Forelimb muscle (tissue), 1 donor: ENCODE results near the gene RNF44. TPM values are rescaled to one million over a fixed set of nuclear protein-coding genes. Genes with fewer than 3 reads are reported as not detected.
"Not testable (repeated sequence)": the region's sequence is repeated elsewhere in the genome, so short reads cannot be mapped to it uniquely, and the experiment has no call there.

Experiments
- DNase-seq: peaks from one replicate; pipeline ENCODE4 v3.0.0-alpha.2; 2013; ENCODE audit warnings: low read depth
- polyA plus RNA-seq: library from polyadenylated mRNA; unstranded; fragments of 120-200 nt; gene quantifications from one replicate; pipeline ENCODE4 v1.2.1, GENCODE V29; 2013; ENCODE audit not compliant: insufficient read length

The RNF44 gene
- polyA plus RNA-seq, 1 donor, result 32.6 TPM

DNA sequence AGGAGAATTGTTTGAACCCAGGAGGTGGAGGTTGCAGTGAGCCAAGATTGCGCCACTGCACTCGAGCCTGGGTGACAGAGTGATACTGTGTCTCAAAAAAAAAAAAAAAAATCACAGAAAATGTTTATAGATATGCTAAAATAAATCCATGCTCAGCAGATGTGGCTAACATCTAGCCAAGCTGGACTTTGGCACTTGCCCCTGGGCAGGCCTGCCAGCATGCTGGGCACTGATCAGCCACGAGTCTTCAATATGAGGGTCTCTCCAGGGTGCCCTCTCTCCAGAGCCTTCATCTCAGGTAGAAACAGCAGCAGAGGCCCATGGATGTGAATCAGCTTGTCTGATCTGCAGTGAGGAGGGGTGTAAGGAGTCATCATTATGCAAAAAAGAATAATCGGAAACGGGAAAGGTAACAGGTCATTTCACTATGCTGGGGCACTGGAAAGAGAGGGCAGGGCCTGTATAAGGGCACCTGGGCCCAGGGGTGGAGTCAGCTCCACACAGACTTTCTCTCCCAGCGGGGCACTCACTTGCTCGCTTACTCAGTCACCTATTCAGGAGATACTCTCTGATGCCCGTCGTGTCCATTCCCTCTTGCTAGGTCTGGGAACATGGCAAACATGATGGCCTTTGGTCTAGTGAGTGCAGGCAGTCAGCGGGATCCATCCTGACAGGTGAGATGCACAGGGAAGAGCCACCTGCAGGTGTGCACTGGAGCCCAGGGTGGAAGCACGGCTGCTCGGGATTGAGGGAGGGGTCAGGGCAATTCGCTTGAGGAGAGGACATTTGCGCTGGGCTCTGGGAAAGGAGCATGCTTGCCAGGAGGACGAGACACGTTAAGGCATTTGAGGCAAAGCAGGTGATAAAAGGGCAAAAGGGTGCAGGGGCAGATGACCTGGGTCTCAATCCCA is 17.1 kb downstream of the RNF44 start:
- no peak for DNase-seq

GRCh38 chr5:176517053-176517661 is 20.0 kb downstream of the RNF44 start:
- no peak for DNase-seq

DNA sequence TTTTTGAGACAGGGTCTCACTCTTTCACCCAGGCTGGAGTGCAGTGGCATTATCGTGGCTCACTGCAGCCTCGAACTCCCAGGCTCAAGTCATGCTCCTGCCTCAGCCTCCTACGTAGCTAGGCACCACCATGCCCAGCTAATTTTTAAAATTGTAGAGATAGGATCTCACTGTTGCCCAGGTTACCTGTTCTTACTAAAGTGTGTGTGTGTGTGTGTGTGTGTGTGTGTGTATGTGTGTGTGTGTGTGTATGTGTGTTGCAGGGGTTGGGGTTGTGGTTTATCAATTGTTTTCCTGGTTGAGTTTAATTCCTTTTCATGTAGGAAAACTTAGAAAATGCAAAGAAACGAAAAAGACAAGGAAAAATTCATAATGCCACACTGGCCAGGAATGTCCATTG is 21.8 kb downstream of the RNF44 start:
- no peak for DNase-seq

DNA sequence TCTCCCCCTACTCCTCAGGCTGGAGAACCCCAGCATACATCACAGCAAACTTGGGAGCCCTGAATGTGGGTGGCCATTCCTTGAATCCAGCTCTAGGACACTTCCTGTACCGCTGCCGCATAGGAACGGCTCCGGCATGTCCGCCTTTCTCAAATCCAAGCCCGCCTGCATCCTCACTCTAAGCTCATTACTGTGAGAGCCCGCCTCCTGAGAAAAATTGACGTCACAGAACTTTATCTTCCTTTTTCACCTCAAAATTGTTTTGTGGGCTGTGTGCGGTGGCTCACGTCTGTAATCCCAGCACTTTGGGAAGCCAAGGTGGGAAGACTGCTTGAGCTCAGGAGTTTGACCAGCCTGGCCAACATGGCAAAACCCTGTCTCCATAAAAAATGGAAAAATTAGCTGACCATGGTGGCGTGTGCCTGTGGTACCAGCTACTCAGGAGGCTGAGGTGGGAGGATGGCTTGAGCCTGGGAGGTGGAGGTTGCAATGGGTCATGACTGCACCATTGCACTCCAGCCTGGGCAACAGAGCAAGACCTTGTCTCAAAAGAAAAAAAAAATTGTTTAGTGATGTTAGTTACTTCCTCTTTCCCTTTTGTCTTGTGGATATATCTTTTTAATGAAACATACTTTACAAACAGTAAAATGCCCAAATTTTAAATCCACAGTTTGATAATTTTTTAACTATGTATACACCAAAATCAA is 22.8 kb downstream of the RNF44 start:
- no peak for DNase-seq

DNA sequence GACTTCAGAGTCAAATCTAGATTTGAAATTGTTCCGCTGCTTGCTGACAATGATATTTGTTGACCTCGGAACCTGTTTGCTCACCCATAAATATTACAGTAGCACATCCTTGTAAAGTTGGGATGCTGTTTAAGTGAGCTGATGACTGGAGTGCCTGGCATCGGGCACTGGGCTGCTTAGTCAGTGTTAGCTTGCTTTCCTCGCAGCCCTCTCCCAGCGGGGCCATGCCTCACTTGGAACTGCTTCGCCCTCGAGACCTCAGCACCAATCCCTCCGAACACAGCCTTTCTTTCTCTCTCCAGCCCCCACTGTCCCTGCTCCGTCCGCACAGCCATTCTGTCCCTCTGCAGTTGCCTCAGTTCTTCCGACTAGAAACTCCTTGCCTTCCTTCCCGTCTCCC is 23.4 kb downstream of the RNF44 start:
- no peak for DNase-seq

GRCh38 chr5:176508603-176509002 is 28.6 kb downstream of the RNF44 start:
- no peak for DNase-seq

DNA sequence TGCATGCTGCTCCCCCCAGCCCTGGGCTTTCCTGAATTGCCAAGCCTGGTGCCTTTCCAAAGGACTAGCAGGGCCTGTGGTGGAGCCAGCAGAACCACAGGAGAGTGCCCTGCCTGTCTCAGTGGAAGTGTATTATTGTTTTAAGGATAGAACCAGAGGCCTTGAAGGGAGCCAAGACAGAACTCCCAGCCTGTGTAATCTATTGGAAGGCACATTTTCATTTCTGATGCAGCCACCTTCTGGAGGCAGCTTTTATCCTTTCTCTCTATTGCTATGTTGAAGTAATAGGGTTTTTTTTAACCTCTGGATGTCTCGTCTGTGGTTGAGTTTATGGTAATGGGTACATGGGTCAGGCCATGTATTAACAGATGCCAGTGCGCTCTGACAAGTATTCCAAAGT is 29.3 kb downstream of the RNF44 start:
- no peak for DNase-seq

- DNase-seq, result no peak
These were observed 33.7 kb downstream of the RNF44 start for GRCh38 chr5:176503496-176503895.

DNA sequence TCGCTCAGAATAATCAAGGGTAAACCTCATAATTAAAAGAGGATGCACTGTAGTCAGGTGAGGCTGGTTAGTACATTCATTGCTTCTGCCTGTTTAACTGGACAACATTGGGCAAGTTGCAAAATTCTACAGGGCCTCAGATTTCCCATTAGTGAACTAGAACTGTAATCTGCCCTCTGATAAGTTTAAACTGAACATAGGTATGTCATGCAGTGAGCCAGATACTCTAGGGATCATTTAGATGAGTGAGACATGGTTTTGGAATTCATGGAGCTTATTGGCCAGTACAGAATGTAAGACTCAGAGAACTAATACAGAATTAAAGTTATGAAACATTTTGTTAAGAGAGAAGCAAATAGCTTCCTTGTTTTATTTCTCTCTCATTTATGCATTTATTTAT is 35.9 kb downstream of the RNF44 start:
- DNase-seq, result no peak

DNA sequence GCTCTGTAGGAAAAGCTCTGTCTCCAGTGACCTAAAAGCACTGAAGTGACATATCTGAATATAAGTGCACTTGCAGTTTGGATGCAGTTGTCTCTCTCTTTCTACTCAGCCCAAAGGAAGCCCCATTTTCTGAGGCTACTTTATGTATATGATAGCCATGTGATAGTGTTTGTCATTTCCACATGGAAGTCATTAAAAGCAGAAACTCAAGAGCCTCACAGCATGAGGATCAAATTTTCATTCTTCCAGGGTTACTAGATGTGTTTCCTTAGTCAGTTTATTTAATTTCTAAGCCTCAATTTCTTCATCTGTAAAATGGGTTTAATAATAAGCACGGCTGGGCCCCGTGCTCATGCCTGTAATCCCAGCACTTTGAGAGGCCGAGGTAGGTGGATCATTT is 36.7 kb downstream of the RNF44 start:
- no peak for DNase-seq

DNA sequence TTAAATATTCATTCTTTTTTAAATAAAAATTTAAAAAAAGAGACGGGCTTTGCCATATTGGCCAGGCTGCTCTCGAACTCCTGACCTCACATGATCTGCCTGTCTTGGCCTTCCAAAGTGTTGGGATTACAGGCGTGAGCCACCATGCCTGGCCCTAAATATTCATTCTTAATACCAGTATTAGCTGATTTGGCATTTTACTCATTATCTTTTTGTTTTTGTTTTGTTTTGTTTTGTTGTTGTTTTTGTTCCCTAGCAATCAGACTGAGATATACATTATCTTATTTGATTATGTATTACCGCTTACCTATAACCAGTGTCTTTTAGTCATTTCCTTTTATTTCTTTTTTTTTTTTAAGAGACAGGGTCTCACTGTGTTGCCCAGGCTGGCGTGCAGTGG is 37.9 kb downstream of the RNF44 start:
- DNase-seq, result no peak

- no peak for DNase-seq
These were observed 39.4 kb downstream of the RNF44 start for GRCh38 chr5:176497852-176498251.

DNA sequence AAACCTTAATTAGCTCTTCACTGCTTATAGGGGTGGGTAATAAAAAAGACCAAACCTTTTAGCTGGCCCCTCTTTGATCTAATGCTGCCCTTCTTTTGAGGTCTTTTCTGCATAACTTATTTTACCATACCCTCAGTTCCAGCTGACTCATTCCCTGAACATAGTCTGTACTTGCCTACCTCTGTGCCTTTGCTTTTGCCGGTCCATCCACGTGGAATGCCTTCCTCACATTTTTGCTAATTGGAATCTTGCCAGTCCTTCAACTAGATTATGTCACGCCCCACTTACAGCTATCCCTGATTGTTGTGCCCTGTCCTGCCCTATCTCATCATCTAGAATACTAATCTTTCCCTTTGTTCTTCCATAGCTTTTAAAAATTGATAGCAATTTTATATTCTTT is 44.8 kb downstream of the RNF44 start:
- DNase-seq, result no peak

GRCh38 chr5:176491901-176492300 is 45.3 kb downstream of the RNF44 start:
- no peak for DNase-seq

DNA sequence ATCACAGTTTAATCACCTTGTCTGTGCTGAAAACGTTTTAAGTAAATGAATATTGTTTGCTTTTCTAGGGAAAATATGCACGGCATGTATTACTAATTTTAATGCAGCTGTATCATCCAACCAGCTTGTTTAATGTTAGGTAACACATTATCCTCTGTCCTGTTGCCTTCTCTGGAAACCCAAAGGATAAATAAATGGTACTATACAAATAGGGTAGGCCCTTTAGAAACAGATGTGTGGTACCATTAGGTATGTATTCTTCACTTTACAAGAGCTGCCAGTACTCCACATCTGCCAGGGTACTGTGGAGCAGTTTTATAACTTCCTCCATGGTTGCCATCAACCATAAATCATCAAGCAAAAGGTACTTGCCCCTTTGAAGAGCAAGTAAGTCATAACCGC is 46.1 kb downstream of the RNF44 start:
- DNase-seq, result no peak

GRCh38 chr5:176490301-176490700 is 46.9 kb downstream of the RNF44 start:
- DNase-seq, result no peak

- no peak for DNase-seq
These were observed 48.1 kb downstream of the RNF44 start for GRCh38 chr5:176489077-176489476.

DNA sequence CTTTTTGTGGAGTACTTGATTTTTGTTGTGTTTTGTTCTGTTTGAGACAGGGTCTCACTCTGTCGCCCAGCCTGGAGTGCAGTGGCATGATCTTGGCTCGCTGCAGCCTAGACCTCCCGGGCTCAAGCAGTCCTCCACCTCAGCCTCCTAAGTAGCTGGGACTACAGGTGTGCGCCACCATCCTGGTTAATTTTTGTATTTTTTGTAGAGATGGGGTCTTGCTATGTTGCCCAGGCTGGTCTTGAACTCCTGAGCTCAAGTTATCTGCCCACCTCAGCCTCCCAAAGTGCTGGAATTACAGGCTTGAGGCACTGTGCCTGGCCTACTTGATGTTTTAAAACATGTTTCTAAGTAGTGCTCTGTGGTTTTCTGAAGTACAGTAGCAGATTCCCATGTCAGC is 50.0 kb downstream of the RNF44 start:
- DNase-seq, result not testable (repeated sequence)

DNA sequence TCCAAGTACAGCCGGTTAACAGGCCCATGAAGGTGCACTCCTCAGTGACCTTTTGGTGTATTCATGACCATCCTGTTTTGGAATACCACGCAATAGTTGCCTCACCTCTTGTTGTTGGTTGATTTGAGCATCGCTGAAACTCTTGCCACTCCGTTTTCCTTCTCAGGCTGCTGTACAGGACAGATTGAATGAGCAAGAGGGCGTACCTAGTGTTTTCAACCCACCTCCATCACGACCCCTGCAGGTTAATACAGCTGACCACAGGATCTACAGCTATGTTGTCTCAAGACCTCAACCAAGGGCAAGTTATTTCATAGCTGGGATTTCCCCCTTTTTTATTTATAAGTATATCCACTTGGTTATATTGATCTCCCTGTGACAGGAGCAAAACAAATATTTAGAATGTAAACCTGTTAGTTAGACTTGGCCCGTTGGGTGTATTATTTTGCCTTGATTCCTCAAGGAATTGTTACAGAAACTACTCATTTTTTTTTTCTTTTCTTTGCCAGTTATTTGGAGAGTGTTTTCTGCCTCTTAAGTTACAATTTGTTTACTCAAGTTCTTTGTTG is 50.9 kb downstream of the RNF44 start:
- DNase-seq, result no peak

- DNase-seq, result no peak
These were observed 52.0 kb downstream of the RNF44 start for GRCh38 chr5:176485176-176485575.

GRCh38 chr5:176481711-176482110 is 55.5 kb downstream of the RNF44 start:
- no peak for DNase-seq
